Rectal smooth muscle tissue (tissue), 1 donor: ENCODE data around the gene DAD1.
"Not testable (repeated sequence)": the region's sequence is repeated elsewhere in the genome, so short reads cannot be mapped to it uniquely, and the experiment has no call there.

Experiments
- H3K27ac ChIP-seq: one replicate; pipeline ENCODE4 v1.7.0; 2013; ENCODE audit warnings: low read depth, low read length, inconsistent platforms
- H3K27me3 ChIP-seq: one replicate; pipeline ENCODE4 v1.7.0; 2013; ENCODE audit warnings: low read length; ENCODE audit not compliant: control insufficient read depth, insufficient read depth
- H3K36me3 ChIP-seq: one replicate; pipeline ENCODE4 v1.7.0; 2013; ENCODE audit warnings: low read length; ENCODE audit not compliant: control insufficient read depth, insufficient read depth
- H3K4me1 ChIP-seq: one replicate; pipeline ENCODE4 v1.7.0; 2013; ENCODE audit warnings: low read length; ENCODE audit not compliant: control insufficient read depth, insufficient read depth
- H3K4me3 ChIP-seq: one replicate; pipeline ENCODE4 v1.7.0; 2013; ENCODE audit warnings: low read length
- H3K9ac ChIP-seq: one replicate; pipeline ENCODE4 v1.7.0; 2013; ENCODE audit warnings: low read length

The DAD1 gene

DNA sequence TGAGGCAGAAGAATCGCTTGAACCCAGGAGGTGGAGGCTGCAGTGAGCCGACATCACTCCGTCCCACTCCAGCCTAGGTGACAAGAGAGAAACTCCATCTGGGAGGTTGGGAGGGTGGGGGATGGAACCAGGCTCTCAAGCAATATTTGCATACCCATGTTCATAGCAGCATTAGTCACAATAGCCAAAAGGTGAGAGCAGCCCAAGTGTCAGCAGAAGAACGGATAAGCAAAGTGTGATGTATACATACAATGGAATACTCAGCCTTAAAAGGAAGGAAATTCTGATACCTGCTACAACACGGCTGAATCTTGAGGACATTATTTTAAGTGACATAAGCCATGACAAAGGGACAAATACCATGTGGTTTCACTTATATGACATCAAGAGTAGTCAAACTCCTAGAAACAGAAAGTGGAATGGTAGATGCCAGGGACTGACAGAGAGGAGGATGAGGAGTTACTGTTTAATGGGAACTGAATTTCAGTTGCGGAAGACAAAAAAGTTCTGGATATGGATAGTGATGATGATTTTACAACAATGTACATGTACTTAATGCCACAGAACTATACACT, 11.6 kb downstream of the DAD1 start:
- Histone ChIP-seq H3K4me1 (no peaks in the 10 kb centered on the region), H3K9ac (no peak overlapping the region), H3K36me3 (peaks cover 15% of the 10 kb centered on the region)

DNA sequence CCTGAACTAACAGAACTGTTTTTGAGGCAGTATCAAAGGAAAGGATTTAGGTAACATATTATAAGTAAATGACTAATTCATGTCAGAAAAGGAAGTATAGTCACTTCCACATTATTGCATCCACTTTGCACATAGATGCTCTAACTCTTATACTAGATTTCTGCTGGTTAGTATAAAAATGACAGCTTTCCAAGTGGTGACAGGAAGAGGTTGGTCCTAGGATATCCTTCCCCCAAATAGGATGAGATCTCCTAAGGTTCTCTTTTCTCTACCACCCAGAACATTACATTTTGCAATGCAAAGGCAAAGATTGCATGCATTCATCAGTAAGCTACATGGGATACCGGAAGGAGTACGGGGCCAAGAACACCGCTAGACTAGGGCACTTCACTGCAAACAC, 15.2 kb downstream of the DAD1 start:
- H3K9ac ChIP-seq = no peak overlapping the region
- H3K4me1 ChIP-seq = peaks cover 6% of the 10 kb centered on the region
- H3K4me3 ChIP-seq = no peak overlapping the region
- H3K27me3 ChIP-seq = no peaks in the 10 kb centered on the region
- H3K27ac ChIP-seq = no peak overlapping the region
- peaks cover 15% of the 10 kb centered on the region for H3K36me3 ChIP-seq

More for the DNA sequence above, 11.6 kb downstream of the DAD1 start:
- Histone ChIP-seq H3K27me3 (no peaks in the 10 kb centered on the region), H3K4me3 (no peak overlapping the region), H3K27ac (no peak overlapping the region)

DNA sequence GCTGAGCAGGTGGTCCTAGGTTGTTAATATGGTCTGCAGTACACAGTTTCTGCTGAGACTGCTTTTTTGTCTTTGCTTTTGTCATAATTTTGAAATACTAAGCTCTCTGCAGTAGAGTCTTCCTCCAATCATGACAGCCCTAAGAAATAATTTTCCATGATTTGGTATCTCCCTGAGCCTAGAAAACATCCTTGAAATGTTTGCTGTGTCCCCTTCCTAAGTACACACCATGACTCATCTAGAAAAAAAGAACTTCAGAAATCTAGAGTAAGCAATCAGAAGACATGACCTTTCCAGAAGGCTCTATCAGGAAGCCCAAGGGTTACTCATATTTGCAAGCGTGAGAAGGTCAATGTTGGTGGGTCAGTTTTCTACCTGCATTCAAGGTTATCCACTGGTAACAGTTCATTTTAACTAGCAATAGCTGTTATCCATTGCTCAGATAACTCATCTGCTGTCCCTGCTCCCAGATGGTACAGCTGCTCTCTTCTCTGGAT, 16.4 kb downstream of the DAD1 start:
- H3K4me1 ChIP-seq = peaks cover 6% of the 10 kb centered on the region
- H3K9ac ChIP-seq = no peak overlapping the region
- peaks cover 15% of the 10 kb centered on the region for H3K36me3 ChIP-seq
- no peak overlapping the region for H3K27ac ChIP-seq
- no peaks in the 10 kb centered on the region for H3K27me3 ChIP-seq
- H3K4me3 ChIP-seq = no peak overlapping the region

DNA sequence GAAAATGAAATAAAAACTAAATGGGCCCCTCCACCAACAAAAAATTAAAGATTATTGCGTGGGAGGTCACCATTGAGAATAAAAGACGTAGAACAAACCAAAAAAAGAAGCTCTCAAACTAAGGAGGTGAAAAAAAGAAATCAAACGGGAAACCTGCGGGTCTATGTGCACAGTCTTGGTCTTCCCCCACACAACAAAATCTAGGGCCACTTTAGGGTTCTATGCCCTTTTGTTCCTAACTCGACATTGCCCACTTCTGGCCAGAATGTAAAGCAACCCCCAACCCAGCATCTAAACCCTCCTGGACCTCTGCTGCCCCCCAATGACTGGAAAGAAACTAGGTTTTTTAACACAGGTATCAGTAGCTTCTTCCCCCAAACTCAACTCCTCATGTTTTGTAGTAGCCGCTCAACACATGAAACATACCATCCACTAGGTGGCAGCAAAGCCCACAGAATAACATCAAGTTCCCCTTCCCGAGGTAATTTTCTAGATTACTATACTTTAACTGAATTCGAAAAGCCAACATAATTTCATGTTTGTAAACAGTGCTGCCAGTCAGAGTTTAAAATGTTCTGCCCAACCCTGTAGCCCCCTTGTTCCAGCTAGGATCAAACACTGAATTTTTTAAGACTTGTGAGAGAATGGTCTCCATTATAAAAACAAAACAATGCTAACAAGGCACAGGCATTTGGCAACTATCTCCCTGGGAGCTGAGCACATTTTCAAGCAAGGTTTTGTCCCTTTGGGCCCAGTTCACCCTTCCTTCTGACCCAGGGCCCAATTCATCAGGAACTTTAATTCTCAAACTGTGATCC, 18.7 kb downstream of the DAD1 start:
- Histone ChIP-seq H3K27me3 (no peaks in the 10 kb centered on the region), H3K4me3 (no peak overlapping the region), H3K27ac (peak overlapping the region; percentile 38), H3K9ac (no peak overlapping the region), H3K4me1 (peaks cover 8% of the 10 kb centered on the region), H3K36me3 (peaks cover 15% of the 10 kb centered on the region)

DNA sequence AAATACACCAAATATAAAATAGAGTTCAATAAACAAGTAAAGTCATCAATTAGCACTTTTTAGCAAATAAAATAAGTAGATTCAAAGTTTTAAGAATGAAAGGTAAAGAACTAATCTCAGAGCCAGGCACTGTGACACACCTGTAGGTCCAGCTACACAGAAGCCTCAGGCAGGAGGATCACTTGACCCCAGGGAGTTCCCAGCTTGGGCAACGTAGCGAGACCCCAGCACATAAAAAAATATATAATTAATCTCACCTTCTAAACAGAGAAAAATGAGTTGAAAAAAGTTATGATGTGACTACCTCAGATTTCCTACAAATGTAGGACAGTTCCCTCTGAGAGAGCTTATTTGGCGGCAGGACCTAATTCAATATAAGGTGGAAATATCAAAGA, 19.3 kb downstream of the DAD1 start:
- Histone ChIP-seq H3K27me3 (no peaks in the 10 kb centered on the region), H3K36me3 (peaks cover 12% of the 10 kb centered on the region), H3K4me1 (peaks cover 8% of the 10 kb centered on the region), H3K4me3 (no peak overlapping the region), H3K27ac (no peak overlapping the region), H3K9ac (no peak overlapping the region)

DNA sequence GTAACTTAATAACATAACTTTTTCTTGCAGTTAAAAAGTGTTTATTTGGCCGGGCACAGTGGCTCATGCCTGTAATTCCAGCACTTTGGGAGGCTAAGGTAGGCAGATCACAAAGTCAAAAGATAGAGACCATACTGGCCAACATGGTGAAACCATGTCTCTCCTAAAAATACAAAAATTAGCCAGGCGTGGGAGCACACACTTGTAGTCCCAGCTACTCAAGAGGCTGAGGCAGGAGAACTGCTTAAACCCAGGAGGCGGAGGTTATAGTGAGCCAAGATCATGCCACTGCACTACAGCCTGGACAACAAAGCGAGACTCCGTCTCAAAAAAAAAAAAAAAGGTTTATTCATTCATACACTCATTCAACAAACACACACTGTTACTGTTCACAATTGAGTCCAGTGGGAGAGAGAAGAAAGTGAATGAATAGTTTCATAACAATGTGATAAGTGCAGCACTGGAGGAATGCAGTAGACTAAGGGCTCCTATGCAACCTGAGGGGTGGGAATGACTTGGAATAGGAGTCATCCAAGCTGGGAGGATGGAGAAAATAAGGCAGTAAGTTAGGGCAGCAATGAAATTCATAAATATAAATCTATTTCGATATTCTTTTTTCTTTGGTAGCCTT, 19.8 kb downstream of the DAD1 start:
- H3K27ac ChIP-seq = no peak overlapping the region
- H3K9ac ChIP-seq = no peak overlapping the region
- H3K4me1 ChIP-seq = peaks cover 13% of the 10 kb centered on the region
- H3K27me3 ChIP-seq = no peaks in the 10 kb centered on the region
- H3K4me3 ChIP-seq = no peak overlapping the region
- peaks cover 9% of the 10 kb centered on the region for H3K36me3 ChIP-seq

DNA sequence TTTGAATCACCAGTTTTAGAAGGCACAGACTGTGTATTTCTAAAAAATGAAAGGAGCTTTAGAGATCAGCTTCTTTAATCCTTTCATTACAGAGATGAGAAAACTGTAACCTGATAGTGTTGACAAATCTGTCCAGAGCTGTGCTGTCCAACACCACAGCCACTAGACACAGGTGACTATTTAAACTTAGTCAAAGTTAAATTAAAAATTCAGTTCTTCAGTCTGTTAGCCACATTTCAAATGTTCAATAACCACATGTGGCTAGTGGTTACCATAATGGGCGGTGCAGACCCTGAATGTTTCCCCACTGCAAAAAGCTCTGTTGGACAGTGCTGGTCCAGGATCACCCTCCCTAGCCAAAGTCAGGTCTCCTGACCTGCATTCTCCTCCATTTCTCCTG, 21.6 kb downstream of the DAD1 start:
- Histone ChIP-seq H3K27ac (no peak overlapping the region), H3K4me1 (peaks cover 19% of the 10 kb centered on the region), H3K4me3 (no peak overlapping the region)

DNA sequence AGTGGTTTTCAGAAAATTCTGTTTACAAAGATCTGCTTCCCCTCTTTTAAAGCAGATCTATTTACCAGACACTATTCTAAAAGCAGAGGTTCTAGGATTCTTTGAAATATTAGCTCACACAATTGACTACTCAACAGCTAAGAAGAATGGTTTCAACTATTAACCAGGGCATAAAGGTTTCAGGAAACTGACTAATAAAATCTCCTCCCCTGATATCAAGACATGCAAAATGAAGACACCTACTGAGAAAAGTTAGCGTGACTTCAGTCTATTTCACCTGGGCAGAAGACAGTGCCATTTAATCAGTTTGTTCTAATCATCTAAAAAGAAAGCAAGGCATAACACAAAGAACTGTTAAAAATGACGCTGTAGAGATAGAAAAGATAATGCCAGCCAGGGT, 22.2 kb downstream of the DAD1 start:
- H3K9ac ChIP-seq = no peak overlapping the region
- no peaks in the 10 kb centered on the region for H3K27me3 ChIP-seq
- H3K27ac ChIP-seq = no peak overlapping the region
- no peak overlapping the region for H3K4me3 ChIP-seq
- peaks cover 19% of the 10 kb centered on the region for H3K4me1 ChIP-seq
- H3K36me3 ChIP-seq = no peaks in the 10 kb centered on the region

More for the DNA sequence above, 21.6 kb downstream of the DAD1 start:
- Histone ChIP-seq H3K27me3 (no peaks in the 10 kb centered on the region), H3K9ac (no peak overlapping the region), H3K36me3 (no peaks in the 10 kb centered on the region)

DNA sequence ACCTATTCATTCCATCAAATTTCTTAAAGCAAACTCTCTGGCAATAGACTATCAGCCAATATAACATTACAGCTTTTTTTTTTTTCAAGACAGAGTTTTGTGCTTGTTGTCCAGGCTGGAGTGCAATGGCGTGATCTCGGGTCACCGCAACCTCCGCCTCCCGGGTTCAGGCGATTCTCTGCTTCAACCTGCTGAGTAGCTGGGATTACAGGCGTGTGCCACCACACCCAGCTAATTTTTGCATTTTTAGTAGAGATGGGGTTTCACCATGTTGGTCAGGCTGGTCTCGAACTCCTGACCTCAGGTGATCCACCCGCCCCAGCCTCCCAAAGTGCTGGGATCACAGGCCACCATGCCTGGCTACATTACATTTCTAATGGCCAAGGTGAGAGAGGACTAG, 22.8 kb downstream of the DAD1 start:
- not testable (repeated sequence) for H3K4me3 ChIP-seq, H3K9ac ChIP-seq, H3K27me3 ChIP-seq, H3K27ac ChIP-seq, H3K36me3 ChIP-seq
- peaks cover 19% of the 10 kb centered on the region for H3K4me1 ChIP-seq

DNA sequence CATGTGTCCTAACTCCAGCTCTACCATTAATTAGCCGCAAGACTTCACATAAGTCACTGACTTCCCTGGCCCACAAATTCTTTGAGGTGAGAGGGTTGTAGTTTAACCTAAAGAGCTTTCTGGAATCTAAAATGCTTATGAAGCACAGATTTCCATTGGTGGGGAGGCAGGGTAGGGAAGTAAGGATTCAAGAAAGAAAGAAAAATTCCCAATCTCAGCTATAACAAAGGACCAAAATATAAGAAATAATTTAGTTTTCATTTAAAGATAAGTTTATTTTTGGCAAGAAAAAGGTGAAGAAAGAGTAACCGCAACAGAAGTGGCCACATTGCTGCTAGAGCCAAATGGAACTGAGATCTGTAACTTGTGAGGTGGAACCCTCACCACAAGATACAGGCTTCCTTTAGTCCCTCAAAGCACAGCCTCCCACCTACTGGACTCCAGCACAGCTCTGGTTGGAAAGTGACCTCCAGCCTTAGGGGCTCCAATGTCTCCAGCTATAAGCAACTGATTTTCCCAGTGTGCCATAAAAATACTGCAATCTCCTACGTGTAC, 23.6 kb downstream of the DAD1 start:
- Histone ChIP-seq H3K9ac (no peak overlapping the region), H3K27me3 (no peaks in the 10 kb centered on the region), H3K27ac (no peak overlapping the region), H3K4me3 (no peak overlapping the region), H3K36me3 (no peaks in the 10 kb centered on the region), H3K4me1 (peaks cover 16% of the 10 kb centered on the region)

DNA sequence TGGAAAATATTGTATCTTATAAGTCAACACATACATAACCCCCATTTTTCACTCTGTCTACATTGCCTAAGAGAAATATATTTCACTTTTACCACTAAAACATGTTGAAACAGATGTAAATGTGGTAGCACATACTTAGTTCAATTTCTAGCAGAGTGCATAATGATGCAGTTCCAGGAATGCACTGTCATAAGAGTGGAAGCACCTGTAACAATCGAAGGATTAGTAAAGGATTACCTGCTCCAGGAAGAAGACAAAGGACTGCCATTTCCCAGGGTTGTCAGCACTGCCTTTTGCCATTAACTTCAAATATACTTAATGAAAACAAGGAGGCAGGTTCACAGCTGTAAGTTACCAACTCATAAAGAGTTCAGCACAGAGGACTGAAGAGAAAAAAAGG, 24.6 kb downstream of the DAD1 start:
- Histone ChIP-seq H3K4me3 (no peak overlapping the region), H3K36me3 (no peaks in the 10 kb centered on the region), H3K27ac (peak overlapping the region; percentile 61), H3K27me3 (no peaks in the 10 kb centered on the region), H3K9ac (no peak overlapping the region), H3K4me1 (peaks cover 13% of the 10 kb centered on the region)

DNA sequence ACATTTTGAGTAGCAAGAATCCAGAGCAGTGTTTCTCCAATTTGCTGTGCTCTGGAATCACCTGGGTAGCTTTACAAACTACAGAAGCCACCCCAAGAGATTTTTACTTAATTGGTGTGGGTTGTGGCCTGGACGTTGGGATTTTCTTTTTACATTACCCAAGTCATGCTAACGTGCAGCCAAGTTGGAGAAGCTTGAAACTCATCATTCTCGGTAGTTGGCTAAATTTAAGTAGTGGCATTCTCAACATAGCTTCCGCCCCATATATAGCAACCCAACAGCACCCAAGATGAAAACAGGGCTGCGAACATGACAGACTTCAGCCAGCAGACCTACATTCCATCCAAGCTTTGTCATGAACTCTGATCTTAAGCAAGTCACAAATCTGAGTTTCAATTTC, 25.0 kb downstream of the DAD1 start:
- H3K4me3 ChIP-seq = no peak overlapping the region
- peaks cover 13% of the 10 kb centered on the region for H3K4me1 ChIP-seq
- H3K36me3 ChIP-seq = no peaks in the 10 kb centered on the region
- H3K27ac ChIP-seq = peak overlapping the region; percentile 61
- H3K9ac ChIP-seq = no peak overlapping the region
- no peaks in the 10 kb centered on the region for H3K27me3 ChIP-seq
